Activated naive CD4-positive, alpha-beta T cell treated with anti-CD3 and anti-CD28 coated beads for 36 hours (primary cell): Measurements from ENCODE around the gene STUB1. TPM values are rescaled to one million over a fixed set of nuclear protein-coding genes. Genes with fewer than 3 reads are reported as not detected.

Experiments used
- CTCF ChIA-PET: fragments of 350-600 bp; sonication (Branson Sonifier 250); formaldehyde crosslinking; loops from one replicate; lab custom pipeline; 2021; ENCODE audit warnings: antibody characterized with exemption; lab: Charles Lee
- DNase-seq: peaks from one replicate; pipeline ENCODE4 v3.0.0-alpha.2; 2020
- H3K27ac Mint-ChIP-seq: one replicate; pipeline ENCODE4 v1.8.0; 2021; ENCODE audit warnings: mild to moderate bottlenecking, mixed read lengths
- H3K27me3 Mint-ChIP-seq: one replicate; pipeline ENCODE4 v1.8.0; 2021; ENCODE audit warnings: low read depth, mixed read lengths
- H3K36me3 Mint-ChIP-seq: one replicate; pipeline ENCODE4 v1.8.0; 2021; ENCODE audit warnings: low read depth, mixed read lengths
- H3K4me1 Mint-ChIP-seq: one replicate; pipeline ENCODE4 v1.8.0; 2021; ENCODE audit warnings: low read depth, mixed read lengths
- H3K4me3 Mint-ChIP-seq: one replicate; pipeline ENCODE4 v1.8.0; 2021; ENCODE audit warnings: mild to moderate bottlenecking, moderate library complexity, mixed read lengths
- H3K9me3 Mint-ChIP-seq: one replicate; pipeline ENCODE4 v1.8.0; 2021; ENCODE audit warnings: mixed read lengths
- intact Hi-C: fragments of 100-400 bp; cut with micrococcal nuclease; formaldehyde crosslinking; loops from one replicate; pipeline ENCODE4 v1.15.1; 2023
- total RNA-seq, 2 experiments: library from RNA; stranded (reverse); gene quantifications; one replicate each; pipeline ENCODE4 v1.2.3, GENCODE V29; 2021

Gene STUB1
- total RNA-seq, 2 experiments from 2014 or later: 40.3 to 44.1 TPM

GRCh38 chr16:716200-716568 is 36.0 kb downstream of the STUB1 start:
- no peak for DNase-seq
- Mint-ChIP-seq H3K36me3 (no peaks in the 10 kb centered on the region), H3K4me1 (peaks cover 16% of the 10 kb centered on the region), H3K27ac (no peak overlapping the region), H3K4me3 (peak overlapping the region; percentile 53), H3K9me3 (no peaks in the 10 kb centered on the region), H3K27me3 (peaks cover 17% of the 10 kb centered on the region)
- intact Hi-C loops: no loop called here
- CTCF ChIA-PET: interaction anchor here (1.2 to 1.7 kb wide), 5 partner anchors 10 to 68 kb away, joined by 3 to 7 read pairs (median 3); partner anchors contain the start of gene CCDC78

- DNase-seq: no peak
- Mint-ChIP-seq H3K4me1 (peaks cover 16% of the 10 kb centered on the region), H3K9me3 (no peaks in the 10 kb centered on the region), H3K27me3 (peaks cover 13% of the 10 kb centered on the region), H3K36me3 (no peaks in the 10 kb centered on the region), H3K27ac (no peak overlapping the region), H3K4me3 (no peak overlapping the region)
- intact Hi-C loops: no loop called here
- CTCF ChIA-PET: interaction anchor here (1.4 to 1.7 kb wide), 3 partner anchors 9 to 68 kb away, joined by 3 to 7 read pairs (median 3); partner anchors contain the start of gene CCDC78
These were observed 36.6 kb downstream of the STUB1 start for GRCh38 chr16:716768-717325.

- H3K36me3 Mint-ChIP-seq: no peaks in the 10 kb centered on the region
- intact Hi-C loops: no loop called here
- no peak overlapping the region for H3K27ac Mint-ChIP-seq
- H3K4me1 Mint-ChIP-seq: peaks cover 16% of the 10 kb centered on the region
- no peak overlapping the region for H3K4me3 Mint-ChIP-seq
- no peak for DNase-seq
- H3K9me3 Mint-ChIP-seq: no peaks in the 10 kb centered on the region
- peaks cover 12% of the 10 kb centered on the region for H3K27me3 Mint-ChIP-seq
- CTCF ChIA-PET: no interaction called here
These were observed 37.4 kb downstream of the STUB1 start for GRCh38 chr16:717450-718245.

GRCh38 chr16:718389-718788 is 38.2 kb downstream of the STUB1 start:
- H3K27ac Mint-ChIP-seq: no peak overlapping the region
- H3K4me3 Mint-ChIP-seq: no peak overlapping the region
- no peaks in the 10 kb centered on the region for H3K9me3 Mint-ChIP-seq
- H3K4me1 Mint-ChIP-seq: peaks cover 16% of the 10 kb centered on the region
- intact Hi-C loops: no loop called here
- CTCF ChIA-PET: no interaction called here
- no peak for DNase-seq
- no peaks in the 10 kb centered on the region for H3K36me3 Mint-ChIP-seq
- peaks cover 8% of the 10 kb centered on the region for H3K27me3 Mint-ChIP-seq

GRCh38 chr16:718922-719321 is 38.7 kb downstream of the STUB1 start:
- Mint-ChIP-seq H3K27me3 (peaks cover 6% of the 10 kb centered on the region), H3K4me3 (peak overlapping the region; percentile 55), H3K4me1 (peaks cover 17% of the 10 kb centered on the region), H3K9me3 (no peaks in the 10 kb centered on the region), H3K36me3 (no peaks in the 10 kb centered on the region), H3K27ac (no peak overlapping the region)
- no peak for DNase-seq
- intact Hi-C loops: no loop called here
- CTCF ChIA-PET: no interaction called here

- no peak for DNase-seq
- H3K36me3 Mint-ChIP-seq: no peaks in the 10 kb centered on the region
- peaks cover 17% of the 10 kb centered on the region for H3K4me1 Mint-ChIP-seq
- CTCF ChIA-PET: interaction anchor here (0.7 to 3.7 kb wide), 7 partner anchors 8 to 86 kb away, joined by 3 to 25 read pairs (median 5); partner anchors contain the start of gene CIAO3
- no peaks in the 10 kb centered on the region for H3K9me3 Mint-ChIP-seq
- peaks cover 2% of the 10 kb centered on the region for H3K27me3 Mint-ChIP-seq
- intact Hi-C loops: loop anchor here (2.0 to 5.0 kb wide), 2 partner anchors 21 to 38 kb away; partner anchors contain the start of genes CIAO3, JMJD8 and STUB1
- peak overlapping the region; percentile 82 for H3K4me3 Mint-ChIP-seq
- H3K27ac Mint-ChIP-seq: peak overlapping the region; percentile 69
These were observed 39.7 kb downstream of the STUB1 start for GRCh38 chr16:719815-720446.

GRCh38 chr16:720447-720989 is 40.3 kb downstream of the STUB1 start:
- CTCF ChIA-PET: interaction anchor here (0.7 to 3.7 kb wide), 8 partner anchors 9 to 122 kb away, joined by 3 to 25 read pairs (median 4); partner anchors contain the start of gene CIAO3
- Mint-ChIP-seq H3K36me3 (no peaks in the 10 kb centered on the region), H3K27me3 (peaks cover 2% of the 10 kb centered on the region), H3K4me3 (peak overlapping the region; percentile 82), H3K9me3 (no peaks in the 10 kb centered on the region), H3K27ac (peak overlapping the region; percentile 69), H3K4me1 (peaks cover 17% of the 10 kb centered on the region)
- intact Hi-C loops: loop anchor here (2.0 to 5.0 kb wide), 2 partner anchors 20 to 38 kb away; partner anchors contain the start of genes CIAO3, JMJD8 and STUB1
- DNase-seq: peak; percentile 73

GRCh38 chr16:720990-721764 is 41.0 kb downstream of the STUB1 start, which contains the start of gene ANTKMT:
TSS of gene ANTKMT (plus strand) at chr16:721146. CDS start at chr16:721275, 129 bp downstream.
- Mint-ChIP-seq H3K36me3 (no peaks in the 10 kb centered on the region), H3K4me1 (peaks cover 17% of the 10 kb centered on the region), H3K27ac (peak within 1 kb of the TSS; percentile 69), H3K4me3 (peak within 1 kb of the TSS; percentile 82), H3K9me3 (no peaks in the 10 kb centered on the region), H3K27me3 (no peaks in the 10 kb centered on the region)
- CTCF ChIA-PET: interaction anchor here (0.7 to 3.7 kb wide), 3 partner anchors 9 to 123 kb away, joined by 3 to 25 read pairs (median 13); partner anchors contain the start of gene CIAO3
- intact Hi-C loops: loop anchor here (2.0 to 5.0 kb wide), 2 partner anchors 20 to 39 kb away; partner anchors contain the start of genes CIAO3, JMJD8 and STUB1
- peak; percentile 76 for DNase-seq

- H3K9me3 Mint-ChIP-seq: no peaks in the 10 kb centered on the region
- peaks cover 17% of the 10 kb centered on the region for H3K4me1 Mint-ChIP-seq
- H3K27ac Mint-ChIP-seq: no peak overlapping the region
- CTCF ChIA-PET: interaction anchor here (1.0 to 3.7 kb wide), 3 partner anchors 10 to 19 kb away, joined by 3 to 25 read pairs (median 13); partner anchors contain the start of gene CIAO3
- DNase-seq: no peak
- H3K4me3 Mint-ChIP-seq: peak overlapping the region; percentile 49
- intact Hi-C loops: loop anchor here (2.0 to 5.0 kb wide), 2 partner anchors 19 to 40 kb away; partner anchors contain the start of genes CIAO3, JMJD8 and STUB1
- H3K27me3 Mint-ChIP-seq: no peaks in the 10 kb centered on the region
- no peaks in the 10 kb centered on the region for H3K36me3 Mint-ChIP-seq
These were observed 41.7 kb downstream of the STUB1 start for GRCh38 chr16:721765-722540.

GRCh38 chr16:722835-723633 is 42.8 kb downstream of the STUB1 start:
- intact Hi-C loops: loop anchor here (5.0 kb wide), 1 partner anchor 41 kb away; the partner anchor contains the start of genes JMJD8 and STUB1
- Mint-ChIP-seq H3K27ac (no peak overlapping the region), H3K4me1 (peaks cover 17% of the 10 kb centered on the region), H3K4me3 (peak overlapping the region; percentile 49), H3K36me3 (no peaks in the 10 kb centered on the region), H3K9me3 (no peaks in the 10 kb centered on the region), H3K27me3 (no peaks in the 10 kb centered on the region)
- DNase-seq: no peak
- CTCF ChIA-PET: interaction anchor here (1.0 to 3.7 kb wide), 3 partner anchors 11 to 18 kb away, joined by 3 to 25 read pairs (median 5); partner anchors contain the start of gene CIAO3
